SK-N-SH (cell line): Measurements from ENCODE around the gene MME. TPM values are rescaled to one million over a fixed set of nuclear protein-coding genes. Genes with fewer than 3 reads are reported as not detected.

ENCODE experiments used
- CTCF ChIA-PET: fragments of 300-600, 350-600 bp; formaldehyde crosslinking; extraction: SDS; loops from one replicate; lab custom pipeline; 2021; lab: Yijun Ruan, JAX
- POLR2A ChIA-PET: fragments of 350-600 bp; sonication (Branson Sonifier 250); formaldehyde crosslinking; extraction: SDS; loops from one replicate; lab custom pipeline; 2020; ENCODE audit warnings: antibody characterized with exemption, inconsistent platforms; lab: Yijun Ruan, JAX
- DNase-seq: peaks from one replicate; pipeline ENCODE4 v3.0.0; 2012
- H2AFZ ChIP-seq: fragments of 200-600 bp; sonication (generic); 2 replicates; pipeline ENCODE4 v1.8.1; 2016; ENCODE audit warnings: antibody characterized with exemption, mild to moderate bottlenecking, low read depth
- H3F3A ChIP-seq: fragments of 200-600 bp; sonication (generic); replicated peaks from 2 replicates; pipeline ENCODE3; 2016; ENCODE audit warnings: antibody characterized with exemption, mild to moderate bottlenecking; ENCODE audit not compliant: insufficient read depth
- H3K27ac ChIP-seq, 2 experiments: fragments of 200-500 bp in 1 of 2; fragments of 200-600 bp in 1 of 2; sonication (Bioruptor generic) in 1 of 2; sonication (generic), shearing (Covaris generic) in 1 of 2; 2 replicates each; pipeline versions ENCODE4 v1.5.1 to v1.6.1; 2014 to 2016; ENCODE audit warnings: low read depth in 2 of 2, inconsistent platforms in 1 of 2, low read length in 1 of 2, mild to moderate bottlenecking in 1 of 2, mixed read lengths in 1 of 2
- H3K27me3 ChIP-seq: fragments of 200-600 bp; sonication (generic), shearing (Covaris generic); 2 replicates; pipeline ENCODE4 v1.6.1; 2016; ENCODE audit warnings: mixed run types; ENCODE audit not compliant: insufficient read depth
- H3K36me3 ChIP-seq, 2 experiments: fragments of 200-500 bp in 1 of 2; fragments of 200-600 bp in 1 of 2; sonication (Bioruptor generic) in 1 of 2; sonication (generic) in 1 of 2; replicated peaks in 1 of 2; 2 replicates each; pipeline versions ENCODE3 to v1.5.1; 2014 to 2016; ENCODE audit warnings: low read length in 1 of 2, mild to moderate bottlenecking in 1 of 2; ENCODE audit not compliant: insufficient read depth in 2 of 2, control insufficient read depth in 1 of 2
- H3K4me1 ChIP-seq, 2 experiments: fragments of 200-500 bp in 1 of 2; fragments of 200-600 bp in 1 of 2; sonication (Bioruptor generic) in 1 of 2; sonication (generic), shearing (Covaris generic) in 1 of 2; 2 replicates each; pipeline versions ENCODE4 v1.5.1 to v1.6.1; 2014 to 2016; ENCODE audit warnings: low read depth in 1 of 2, low read length in 1 of 2, mixed run types in 1 of 2; ENCODE audit not compliant: insufficient read depth in 2 of 2, control insufficient read depth in 1 of 2
- H3K4me2 ChIP-seq: fragments of 200-600 bp; sonication (generic), shearing (Covaris generic); 2 replicates; pipeline ENCODE4 v1.6.1; 2017; ENCODE audit warnings: mixed run types
- H3K4me3 ChIP-seq, 2 experiments: fragments of 200-500 bp in 1 of 2; fragments of 200-600 bp in 1 of 2; sonication (Bioruptor generic) in 1 of 2; sonication (generic), shearing (Covaris generic) in 1 of 2; 2 replicates each; pipeline versions ENCODE4 v1.5.1 to v1.8.1; 2014 to 2016; ENCODE audit warnings: low read depth in 2 of 2, inconsistent platforms in 1 of 2, low read length in 1 of 2, mild to moderate bottlenecking in 1 of 2, mixed read lengths in 1 of 2, moderate library complexity in 1 of 2
- H3K79me2 ChIP-seq: fragments of 200-600 bp; sonication (generic); 2 replicates; pipeline ENCODE4 v1.8.1; 2017; ENCODE audit warnings: mild to moderate bottlenecking; ENCODE audit not compliant: insufficient read depth
- H3K9ac ChIP-seq: fragments of 200-600 bp; sonication (generic); 2 replicates; pipeline ENCODE4 v1.6.1; 2017; ENCODE audit warnings: mixed run types
- H3K9me2 ChIP-seq: fragments of 200-600 bp; sonication (generic); 2 replicates; pipeline ENCODE4 v1.6.1; 2017; ENCODE audit warnings: mixed run types
- H3K9me3 ChIP-seq: fragments of 200-600 bp; sonication (generic); 2 replicates; pipeline ENCODE4 v1.6.1; 2017; ENCODE audit warnings: mixed run types, mild to moderate bottlenecking, moderate library complexity
- H4K20me1 ChIP-seq: fragments of 200-600 bp; sonication (generic); 2 replicates; pipeline ENCODE4 v1.6.1; 2017; ENCODE audit warnings: mild to moderate bottlenecking, mixed run types; ENCODE audit not compliant: insufficient read depth
- CHD2 ChIP-seq: fragments of 150-350 bp; IDR thresholded peaks from 2 replicates; pipeline ENCODE4 v1.6.1; 2018; ENCODE audit warnings: low read length; ENCODE audit not compliant: partially characterized antibody
- EZH2phosphoT487 ChIP-seq: fragments of 200-600 bp; sonication (generic); IDR thresholded peaks from 2 replicates; pipeline ENCODE4 v1.6.1; 2017; ENCODE audit warnings: low read depth, mixed run types, mild to moderate bottlenecking, antibody characterized with exemption, moderate library complexity, borderline replicate concordance
- FOSL2 ChIP-seq: IDR thresholded peaks from 2 replicates; pipeline ENCODE4 v1.4.0; 2012; ENCODE audit warnings: low read depth, mild to moderate bottlenecking, moderate library complexity, borderline replicate concordance
- GABPA ChIP-seq: IDR thresholded peaks from 2 replicates; pipeline ENCODE4 v1.4.0; 2012; ENCODE audit warnings: low read depth, mild to moderate bottlenecking
- GATA2 ChIP-seq: sonication (generic); formaldehyde crosslinking; IDR thresholded peaks from 2 replicates; pipeline ENCODE4 v1.5.0; 2020; ENCODE audit warnings: mild to moderate bottlenecking, missing genetic modification reagents
- RAD21 ChIP-seq: IDR thresholded peaks from 2 replicates; pipeline ENCODE4 v1.6.1; 2012; ENCODE audit warnings: mild to moderate bottlenecking, low read length
- RFX5 ChIP-seq: IDR thresholded peaks from 2 replicates; pipeline ENCODE4 v1.6.1; 2012; ENCODE audit warnings: mild to moderate bottlenecking, improper control_type of control experiment, low read length
- SMC3 ChIP-seq: IDR thresholded peaks from 2 replicates; pipeline ENCODE4 v1.6.1; 2012; ENCODE audit warnings: low read depth, low read length, improper control_type of control experiment
- TCF12 ChIP-seq: IDR thresholded peaks from 2 replicates; pipeline ENCODE4 v1.4.0; 2012
- TEAD4 ChIP-seq: IDR thresholded peaks from 2 replicates; pipeline ENCODE4 v1.4.0; 2012; ENCODE audit warnings: mild to moderate bottlenecking, borderline replicate concordance; ENCODE audit not compliant: insufficient read depth
- YY1 ChIP-seq: IDR thresholded peaks from 2 replicates; pipeline ENCODE4 v1.4.0; 2012; ENCODE audit warnings: low read depth, mild to moderate bottlenecking
- WGBS: methylation state at CpG from one replicate; pipeline ENCODE4 v1.1.6; 2017; ENCODE audit warnings: low lambda C conversion rate; 5-methylcytosine and 5-hydroxymethylcytosine counted together
- polyA plus RNA-seq, 3 experiments: library from polyadenylated mRNA; depleted of rRNA; stranded (reverse); fragments of >200 nt; gene quantifications; 2 replicates each; pipeline ENCODE4 v1.2.3, GENCODE V29; 2012
- TF ChIP-seq, protein P1 (sequence below): IDR thresholded peaks from 2 replicates; pipeline ENCODE4; 2012
- TF ChIP-seq, protein P2 (sequence below): fragments of 200-600 bp; sonication (generic); IDR thresholded peaks from 2 replicates; pipeline ENCODE4 v1.6.1; 2017; ENCODE audit warnings: antibody characterized with exemption, mild to moderate bottlenecking, moderate library complexity
- TF ChIP-seq, protein P3 (sequence below): IDR thresholded peaks from 2 replicates; pipeline ENCODE4 v1.4.0; 2012; ENCODE audit warnings: low read depth, borderline replicate concordance
- TF ChIP-seq, protein P4 (sequence below): IDR thresholded peaks from 2 replicates; pipeline ENCODE4 v1.4.0; 2012; ENCODE audit warnings: low read depth

Gene MME
- polyA plus RNA-seq, 1 of the 3 experiments (the other 2 are of a cell fraction): 167 TPM

DNA sequence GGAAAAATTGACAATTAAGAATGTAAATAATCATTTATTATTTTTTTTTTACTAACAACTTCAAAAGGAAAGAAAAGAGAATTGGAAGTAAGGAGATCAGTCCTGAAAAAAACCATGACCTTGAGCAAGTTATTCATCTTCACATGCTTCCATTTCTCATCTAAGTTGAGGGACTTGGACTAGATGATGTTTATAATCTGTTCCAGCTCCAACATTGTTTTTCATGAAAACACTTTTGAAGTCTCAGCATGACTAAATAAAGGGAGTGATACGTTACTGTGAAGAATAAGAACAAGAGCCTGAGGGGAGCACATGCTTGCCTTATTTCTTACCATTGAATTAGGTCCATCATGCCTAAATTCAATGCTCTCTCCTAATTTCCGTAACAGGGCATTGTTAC, 117.7 kb downstream of the MME start:
- no peaks in the 10 kb centered on the region for H3K36me3 ChIP-seq
- no peak overlapping the region for H3K9ac ChIP-seq
- POLR2A ChIA-PET: no interaction called here
- no peaks in the 10 kb centered on the region for H4K20me1 ChIP-seq
- TF ChIP-seq EZH2phosphoT487: no peak
- no peak for DNase-seq
- no peaks in the 10 kb centered on the region for H3K4me1 ChIP-seq
- H3K27ac ChIP-seq: no peak overlapping the region
- 51% methylated on average over 2 of the region's 2 CpGs for WGBS
- no peaks in the 10 kb centered on the region for H3K79me2 ChIP-seq
- H3K9me3 ChIP-seq: no peaks in the 10 kb centered on the region
- no peaks in the 10 kb centered on the region for H3K27me3 ChIP-seq
- H3K9me2 ChIP-seq: no peaks in the 10 kb centered on the region
- no peaks in the 10 kb centered on the region for H3F3A ChIP-seq
- H3K4me2 ChIP-seq: no peak overlapping the region
- CTCF ChIA-PET: interaction anchor here (1.5 kb wide), 1 partner anchor 23 kb away, joined by 5 read pairs; no protein-coding TSS in a partner anchor
- H2AFZ ChIP-seq: no peak overlapping the region
- no peak overlapping the region for H3K4me3 ChIP-seq

DNA sequence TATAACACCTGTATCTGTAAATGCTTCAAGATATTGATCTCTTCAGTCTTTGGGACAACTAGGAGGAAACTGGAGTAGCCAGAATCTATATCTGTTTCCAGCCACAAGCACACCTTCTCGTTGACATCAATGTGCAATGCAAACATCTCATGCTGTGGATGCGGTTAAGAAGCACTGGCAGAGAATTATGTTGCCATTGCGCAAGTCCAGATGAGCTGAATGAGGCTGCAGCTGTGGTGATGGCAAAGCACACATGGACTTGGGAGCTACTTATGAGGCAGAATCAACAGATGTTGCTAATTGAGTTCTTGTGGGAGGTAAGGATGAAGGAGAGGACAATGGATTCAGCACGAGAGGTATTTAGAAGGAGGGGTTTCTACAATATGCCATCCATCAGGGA, 122.5 kb downstream of the MME start:
- Histone ChIP-seq H3K4me1 (no peaks in the 10 kb centered on the region), H3K9me2 (no peaks in the 10 kb centered on the region), H3K4me2 (no peak overlapping the region), H4K20me1 (no peaks in the 10 kb centered on the region), H3K9ac (no peak overlapping the region), H3K4me3 (no peak overlapping the region), H3K9me3 (no peaks in the 10 kb centered on the region), H3K27me3 (no peaks in the 10 kb centered on the region), H3F3A (no peaks in the 10 kb centered on the region), H3K79me2 (no peaks in the 10 kb centered on the region), H3K27ac (no peak overlapping the region), H3K36me3 (no peaks in the 10 kb centered on the region), H2AFZ (no peak overlapping the region)
- ChIA-PET CTCF (no interaction called here), POLR2A (no interaction called here)
- 53% methylated on average over 4 of the region's 4 CpGs for WGBS
- no peak for DNase-seq
- TF ChIP-seq GABPA (no peak), SMC3 (no peak), RFX5 (no peak), GATA2 (no peak), TCF12 (no peak), RAD21 (no peak), YY1 (no peak), TEAD4 (no peak), FOSL2 (no peak), EZH2phosphoT487 (no peak), CHD2 (no peak)
- TF ChIP-seq, protein P1, sequence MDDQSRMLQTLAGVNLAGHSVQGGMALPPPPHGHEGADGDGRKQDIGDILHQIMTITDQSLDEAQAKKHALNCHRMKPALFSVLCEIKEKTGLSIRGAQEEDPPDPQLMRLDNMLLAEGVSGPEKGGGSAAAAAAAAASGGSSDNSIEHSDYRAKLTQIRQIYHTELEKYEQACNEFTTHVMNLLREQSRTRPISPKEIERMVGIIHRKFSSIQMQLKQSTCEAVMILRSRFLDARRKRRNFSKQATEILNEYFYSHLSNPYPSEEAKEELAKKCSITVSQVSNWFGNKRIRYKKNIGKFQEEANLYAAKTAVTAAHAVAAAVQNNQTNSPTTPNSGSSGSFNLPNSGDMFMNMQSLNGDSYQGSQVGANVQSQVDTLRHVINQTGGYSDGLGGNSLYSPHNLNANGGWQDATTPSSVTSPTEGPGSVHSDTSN: no peak
- TF ChIP-seq, protein P2, sequence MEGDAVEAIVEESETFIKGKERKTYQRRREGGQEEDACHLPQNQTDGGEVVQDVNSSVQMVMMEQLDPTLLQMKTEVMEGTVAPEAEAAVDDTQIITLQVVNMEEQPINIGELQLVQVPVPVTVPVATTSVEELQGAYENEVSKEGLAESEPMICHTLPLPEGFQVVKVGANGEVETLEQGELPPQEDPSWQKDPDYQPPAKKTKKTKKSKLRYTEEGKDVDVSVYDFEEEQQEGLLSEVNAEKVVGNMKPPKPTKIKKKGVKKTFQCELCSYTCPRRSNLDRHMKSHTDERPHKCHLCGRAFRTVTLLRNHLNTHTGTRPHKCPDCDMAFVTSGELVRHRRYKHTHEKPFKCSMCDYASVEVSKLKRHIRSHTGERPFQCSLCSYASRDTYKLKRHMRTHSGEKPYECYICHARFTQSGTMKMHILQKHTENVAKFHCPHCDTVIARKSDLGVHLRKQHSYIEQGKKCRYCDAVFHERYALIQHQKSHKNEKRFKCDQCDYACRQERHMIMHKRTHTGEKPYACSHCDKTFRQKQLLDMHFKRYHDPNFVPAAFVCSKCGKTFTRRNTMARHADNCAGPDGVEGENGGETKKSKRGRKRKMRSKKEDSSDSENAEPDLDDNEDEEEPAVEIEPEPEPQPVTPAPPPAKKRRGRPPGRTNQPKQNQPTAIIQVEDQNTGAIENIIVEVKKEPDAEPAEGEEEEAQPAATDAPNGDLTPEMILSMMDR: no peak
- TF ChIP-seq, protein P3, sequence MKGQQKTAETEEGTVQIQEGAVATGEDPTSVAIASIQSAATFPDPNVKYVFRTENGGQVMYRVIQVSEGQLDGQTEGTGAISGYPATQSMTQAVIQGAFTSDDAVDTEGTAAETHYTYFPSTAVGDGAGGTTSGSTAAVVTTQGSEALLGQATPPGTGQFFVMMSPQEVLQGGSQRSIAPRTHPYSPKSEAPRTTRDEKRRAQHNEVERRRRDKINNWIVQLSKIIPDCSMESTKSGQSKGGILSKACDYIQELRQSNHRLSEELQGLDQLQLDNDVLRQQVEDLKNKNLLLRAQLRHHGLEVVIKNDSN: no peak
- TF ChIP-seq, protein P4, sequence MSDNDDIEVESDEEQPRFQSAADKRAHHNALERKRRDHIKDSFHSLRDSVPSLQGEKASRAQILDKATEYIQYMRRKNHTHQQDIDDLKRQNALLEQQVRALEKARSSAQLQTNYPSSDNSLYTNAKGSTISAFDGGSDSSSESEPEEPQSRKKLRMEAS: no peak
